ENCODE results near the gene RNF111. TPM values are rescaled to one million over a fixed set of nuclear protein-coding genes. Genes with fewer than 3 reads are reported as not detected.

RNF111 gene
- total and polyA plus RNA-seq, 10 of the 15 experiments (the other 5 are each of a cell fraction or from before 2014, with no cell fraction given), result 8.6 to 34.7 (median 15.7) TPM

GRCh38 chr15:58962662-58963565, 24.5 kb upstream of the RNF111 start:
- WGBS (ENCODE audit: insufficient coverage, insufficient replicate concordance, low lambda C conversion rate, missing lambda C conversion rate), result 84% methylated on average over 8 of the region's 8 CpGs
- H2AFZ ChIP-seq (ENCODE audit: control insufficient read depth, low read depth, low read length), result no peak overlapping the region
- H3K27me3 ChIP-seq (replicated peaks in 1 of 2; ENCODE audit: control insufficient read depth in 2 of 2, insufficient read depth in 2 of 2, low read length in 1 of 2), result no peaks in the 10 kb centered on the region
- no peaks in the 10 kb centered on the region for H3K9me3 ChIP-seq (replicated peaks; ENCODE audit: control insufficient read depth, insufficient read depth, low read length)
- FAIRE-seq, result no peak
- ChIA-PET CTCF (interaction anchor here (0.6 to 1.5 kb wide), 5 partner anchors 8 to 566 kb away, joined by 3 to 5 read pairs (median 3); no protein-coding TSS in a partner anchor), RAD21 (ENCODE audit: unreplicated experiment) (no interaction called here), POLR2A (no interaction called here), SMC1A (ENCODE audit: uncharacterized antibody, unreplicated experiment) (interaction anchor here (0.6 to 1.5 kb wide), 2 partner anchors 553 to 566 kb away, joined by 3 to 4 read pairs; no protein-coding TSS in a partner anchor)
- no peak for ATAC-seq
- in situ Hi-C loops (cut with MboI), result no loop called here
- H3K4me2 ChIP-seq (ENCODE audit: control insufficient read depth, insufficient read depth), result no peak overlapping the region
- no peaks in the 10 kb centered on the region for H3K36me3 ChIP-seq (ENCODE audit: control insufficient read depth in 2 of 2, insufficient read depth in 2 of 2, low read length in 1 of 2)
- no peaks in the 10 kb centered on the region for H4K20me1 ChIP-seq (ENCODE audit: control insufficient read depth, insufficient read depth)
- H3K4me1 ChIP-seq (ENCODE audit: control insufficient read depth, insufficient read depth, low read length), result no peaks in the 10 kb centered on the region; the same call in 1 of the 2 replicates
- no peak for DNase-seq (ENCODE audit: low read depth, low spot score)
- intact Hi-C loops (cut with micrococcal nuclease; ENCODE audit: unreplicated experiment), result no loop called here
- no peak overlapping the region for H3K27ac ChIP-seq (ENCODE audit: control insufficient read depth, insufficient read depth)
- H3K79me2 ChIP-seq (ENCODE audit: control insufficient read depth, insufficient read depth, low read length), result no peaks in the 10 kb centered on the region
- no peak overlapping the region for H3K9ac ChIP-seq (ENCODE audit: control insufficient read depth, insufficient read depth, low read length)
- BruUV-seq (replicated peaks), result no TSS peak
- H3K4me3 ChIP-seq, result no peak overlapping the region
- TF ChIP-seq MTA2 (IDR thresholded peaks at IDR 0.05; ENCODE audit: low read depth), result no peak
- TF ChIP-seq SUPT20H (IDR thresholded peaks at IDR 0.05; ENCODE audit: borderline replicate concordance, control insufficient read depth, low read depth, low read length), result no peak
- TF ChIP-seq SMAD5 (IDR thresholded peaks at IDR 0.05; ENCODE audit: low read depth), result no peak
- no peak for TF ChIP-seq KAT2A (conservative IDR thresholded peaks at IDR 0.05; ENCODE audit: control insufficient read depth, low read depth, low read length)
- TF ChIP-seq, protein P1, sequence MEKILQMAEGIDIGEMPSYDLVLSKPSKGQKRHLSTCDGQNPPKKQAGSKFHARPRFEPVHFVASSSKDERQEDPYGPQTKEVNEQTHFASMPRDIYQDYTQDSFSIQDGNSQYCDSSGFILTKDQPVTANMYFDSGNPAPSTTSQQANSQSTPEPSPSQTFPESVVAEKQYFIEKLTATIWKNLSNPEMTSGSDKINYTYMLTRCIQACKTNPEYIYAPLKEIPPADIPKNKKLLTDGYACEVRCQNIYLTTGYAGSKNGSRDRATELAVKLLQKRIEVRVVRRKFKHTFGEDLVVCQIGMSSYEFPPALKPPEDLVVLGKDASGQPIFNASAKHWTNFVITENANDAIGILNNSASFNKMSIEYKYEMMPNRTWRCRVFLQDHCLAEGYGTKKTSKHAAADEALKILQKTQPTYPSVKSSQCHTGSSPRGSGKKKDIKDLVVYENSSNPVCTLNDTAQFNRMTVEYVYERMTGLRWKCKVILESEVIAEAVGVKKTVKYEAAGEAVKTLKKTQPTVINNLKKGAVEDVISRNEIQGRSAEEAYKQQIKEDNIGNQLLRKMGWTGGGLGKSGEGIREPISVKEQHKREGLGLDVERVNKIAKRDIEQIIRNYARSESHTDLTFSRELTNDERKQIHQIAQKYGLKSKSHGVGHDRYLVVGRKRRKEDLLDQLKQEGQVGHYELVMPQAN (conservative IDR thresholded peaks at IDR 0.05), result no peak
- no peak for TF ChIP-seq EP300 (IDR thresholded peaks at IDR 0.05; ENCODE audit: borderline replicate concordance in 1 of 2, control insufficient read depth in 1 of 2, low read depth in 2 of 2, low read length in 2 of 2)
- TF ChIP-seq, protein P2, sequence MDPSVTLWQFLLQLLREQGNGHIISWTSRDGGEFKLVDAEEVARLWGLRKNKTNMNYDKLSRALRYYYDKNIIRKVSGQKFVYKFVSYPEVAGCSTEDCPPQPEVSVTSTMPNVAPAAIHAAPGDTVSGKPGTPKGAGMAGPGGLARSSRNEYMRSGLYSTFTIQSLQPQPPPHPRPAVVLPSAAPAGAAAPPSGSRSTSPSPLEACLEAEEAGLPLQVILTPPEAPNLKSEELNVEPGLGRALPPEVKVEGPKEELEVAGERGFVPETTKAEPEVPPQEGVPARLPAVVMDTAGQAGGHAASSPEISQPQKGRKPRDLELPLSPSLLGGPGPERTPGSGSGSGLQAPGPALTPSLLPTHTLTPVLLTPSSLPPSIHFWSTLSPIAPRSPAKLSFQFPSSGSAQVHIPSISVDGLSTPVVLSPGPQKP (IDR thresholded peaks at IDR 0.05; ENCODE audit: low read depth, low read length), result no peak
- TF ChIP-seq NRF1 (conservative IDR thresholded peaks at IDR 0.05; ENCODE audit: low read depth, low read length), result no peak
- TF ChIP-seq NFYB (IDR thresholded peaks at IDR 0.05; ENCODE audit: insufficient read depth, low read depth, low read length), result no peak
- TF ChIP-seq MAX (IDR thresholded peaks at IDR 0.05; ENCODE audit: low read depth, low read length), result no peak
- no peak for TF ChIP-seq CBFB (IDR thresholded peaks at IDR 0.05; ENCODE audit: low read depth)
- no peak for TF ChIP-seq ZBED1 (IDR thresholded peaks at IDR 0.05; ENCODE audit: borderline replicate concordance)
- no peak for TF ChIP-seq KDM1A (IDR thresholded peaks at IDR 0.05; ENCODE audit: borderline replicate concordance)
- no peak for TF ChIP-seq PBX3 (IDR thresholded peaks at IDR 0.05; ENCODE audit: insufficient replicate concordance, low read depth, low read length)
- TF ChIP-seq ATF3 (IDR thresholded peaks at IDR 0.05; ENCODE audit: borderline replicate concordance, extremely low read depth, low read depth, low read length), result no peak
- TF ChIP-seq NFXL1 (IDR thresholded peaks at IDR 0.05; ENCODE audit: borderline replicate concordance), result no peak
- no peak for TF ChIP-seq RELA (IDR thresholded peaks at IDR 0.05; ENCODE audit: borderline replicate concordance, partially characterized antibody)
- no peak for TF ChIP-seq BMI1 (IDR thresholded peaks at IDR 0.05; ENCODE audit: borderline replicate concordance)

Measured in GM12878 (cell line).